ENCODE measurements around the gene PDE4B.

- TF ChIP-seq POLR2A (IDR thresholded peaks at IDR 0.05) (no peak), CTCF (IDR thresholded peaks at IDR 0.05) (no peak)
These were observed 170.6 kb downstream of the PDE4B start for GRCh38 chr1:65963156-65963888.

Data from esophagus squamous epithelium (tissue), 4 donors.